ENCODE data around the gene RACGAP1.

DNA sequence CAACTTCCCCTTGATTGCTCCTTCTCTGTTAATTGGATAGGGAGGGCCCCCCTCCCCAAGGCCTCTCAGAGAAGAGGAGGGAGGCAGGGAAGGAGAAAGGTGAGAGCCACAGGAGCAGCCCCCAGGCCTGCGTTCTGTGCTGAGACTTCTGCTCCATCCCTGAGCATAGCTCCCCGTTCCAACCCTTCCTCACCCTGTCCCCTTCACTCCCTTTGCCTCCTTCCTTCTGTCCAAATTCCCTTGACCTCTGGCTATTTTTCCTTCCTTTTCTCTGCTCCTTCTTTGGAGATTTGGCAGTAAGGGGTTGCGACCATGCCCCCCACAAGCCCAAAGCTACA, 31.3 kb upstream of the RACGAP1 start:
- TF ChIP-seq GABPA (IDR thresholded peaks at IDR 0.05; ENCODE audit: borderline replicate concordance, insufficient read depth, low read length) = no peak
- TF ChIP-seq PHF8 (conservative IDR thresholded peaks at IDR 0.05; ENCODE audit: low read depth, low read length) = no peak
- TF ChIP-seq CTCF (IDR thresholded peaks at IDR 0.05; ENCODE audit: control extremely low read depth in 1 of 3, insufficient read depth in 1 of 3, low read depth in 1 of 3, low read length in 3 of 3) = no peak
- TF ChIP-seq USF2 (IDR thresholded peaks at IDR 0.05; ENCODE audit: low read length) = no peak
- TF ChIP-seq EZH2 (IDR thresholded peaks at IDR 0.05; ENCODE audit: low read depth, low read length, severe bottlenecking) = no peak
- no peak for TF ChIP-seq NANOG (IDR thresholded peaks at IDR 0.05; ENCODE audit: insufficient read depth, low read depth, low read length, poor library complexity, severe bottlenecking)
- TF ChIP-seq RAD21 (IDR thresholded peaks at IDR 0.05 in 1 of 2, conservative IDR thresholded peaks at IDR 0.05 in 1 of 2; ENCODE audit: low read depth in 2 of 2, low read length in 2 of 2) = no peak
- no peak for TF ChIP-seq POLR2A (IDR thresholded peaks at IDR 0.05; ENCODE audit: control extremely low read depth in 1 of 2, low read depth in 2 of 2, low read length in 2 of 2)
- TF ChIP-seq SRF (IDR thresholded peaks at IDR 0.05; ENCODE audit: low read depth, low read length) = no peak
- no peak for TF ChIP-seq TAF1 (IDR thresholded peaks at IDR 0.05; ENCODE audit: low read depth, low read length)
